HepG2 (cell line): Measurements from ENCODE around the gene KAT14. TPM values are rescaled to one million over a fixed set of nuclear protein-coding genes. Genes with fewer than 3 reads are reported as not detected.

Source experiments
- ATAC-seq: fragments of 200-7000 bp; cut with Tn5 transposase; 3 replicates; pipeline ENCODE4 v1.9.1; 2020; ENCODE audit warnings: mild to moderate bottlenecking, moderate library complexity
- BruUV-seq: library from RNA; stranded (reverse); fragments of 400-500 nt; replicated peaks from 2 replicates; lab custom pipeline; 2021; lab: Mats Ljungman, UMichigan
- CTCF ChIA-PET: fragments of 300-600 bp; formaldehyde crosslinking; extraction: SDS; loops from one replicate; lab custom pipeline; 2021; ENCODE audit warnings: low total read pairs, inconsistent platforms, low intra/inter-chr PET ratio; lab: Yijun Ruan, JAX
- POLR2A ChIA-PET: fragments of 350-600 bp; sonication (Branson Sonifier 250); formaldehyde crosslinking; loops from one replicate; lab custom pipeline; 2020; ENCODE audit warnings: antibody characterized with exemption, inconsistent platforms; lab: Yijun Ruan, JAX
- DNase-seq: peaks from one replicate; pipeline ENCODE4 v3.0.0-alpha.2; 2015; ENCODE audit warnings: low spot score
- FAIRE-seq: peaks from 3 replicates; lab custom pipeline; 2011; peaks lifted over from hg19 to GRCh38; lab: Jason Lieb, UNC
- H2AFZ ChIP-seq: one replicate; pipeline ENCODE4 v1.6.1; 2011; ENCODE audit warnings: low read length, inconsistent platforms
- H3K27ac ChIP-seq: fragments of 300-600 bp; 3 replicates; pipeline ENCODE4 v1.8.0; 2011; ENCODE audit warnings: mixed run types, mild to moderate bottlenecking, mixed read lengths, low read length, inconsistent platforms; ENCODE audit not compliant: insufficient read depth; ENCODE audit errors: extremely low read length
- H3K27me3 ChIP-seq, 2 experiments: fragments of 200-600 bp in 1 of 2; 2 replicates in 1 of 2; 3 replicates in 1 of 2; pipeline versions ENCODE4 v1.6.0 to v1.8.0; 2011; ENCODE audit warnings: low read length in 2 of 2, mild to moderate bottlenecking in 2 of 2, moderate library complexity in 2 of 2, inconsistent platforms in 1 of 2; ENCODE audit not compliant: insufficient read depth in 2 of 2, control insufficient read depth in 1 of 2
- H3K36me3 ChIP-seq, 2 experiments: fragments of 200-600 bp in 1 of 2; replicated peaks in 1 of 2; 2 replicates in 1 of 2; 3 replicates in 1 of 2; pipeline versions ENCODE4 v1.5.1 to v1.8.0; 2011; ENCODE audit warnings: low read length in 2 of 2, inconsistent platforms in 1 of 2; ENCODE audit not compliant: insufficient read depth in 2 of 2, control insufficient read depth in 1 of 2
- H3K4me1 ChIP-seq: 2 replicates; pipeline ENCODE4 v1.5.1; 2012; ENCODE audit warnings: low read length, inconsistent platforms; ENCODE audit not compliant: insufficient read depth
- H3K4me2 ChIP-seq: 2 replicates; pipeline ENCODE4 v1.6.0; 2011; ENCODE audit warnings: low read depth, low read length, inconsistent platforms
- H3K4me3 ChIP-seq, 3 experiments: fragments of 200-600 bp in 1 of 3; sonication (generic), shearing (Covaris generic) in 1 of 3; replicated peaks in 1 of 3; 2 replicates each; pipeline ENCODE4 v1.5.1; 2011 to 2016; ENCODE audit warnings: low read length in 3 of 3, inconsistent platforms in 2 of 3, low read depth in 2 of 3, mild to moderate bottlenecking in 2 of 3, control low read depth in 1 of 3, mixed read lengths in 1 of 3; ENCODE audit not compliant: insufficient read depth in 1 of 3
- H3K79me2 ChIP-seq: one replicate; pipeline ENCODE4 v1.6.1; 2011; ENCODE audit warnings: low read length, inconsistent platforms; ENCODE audit not compliant: insufficient read depth
- H3K9ac ChIP-seq: 2 replicates; pipeline ENCODE4 v1.6.0; 2011; ENCODE audit warnings: mild to moderate bottlenecking, low read depth, low read length, inconsistent platforms; ENCODE audit not compliant: insufficient read depth
- H3K9me3 ChIP-seq: 2 replicates; pipeline ENCODE4 v1.5.1; 2012; ENCODE audit warnings: mild to moderate bottlenecking, low read length
- H4K20me1 ChIP-seq: 2 replicates; pipeline ENCODE4 v1.6.0; 2011; ENCODE audit warnings: inconsistent platforms, mild to moderate bottlenecking, low read length, moderate library complexity; ENCODE audit not compliant: insufficient read depth
- CENPX ChIP-seq: sonication (generic); formaldehyde crosslinking; IDR thresholded peaks from 2 replicates; pipeline ENCODE4 v1.9.0; 2021; ENCODE audit warnings: mild to moderate bottlenecking, missing genetic modification reagents, moderate library complexity
- HNF4A ChIP-seq: sonication (generic); formaldehyde crosslinking; IDR thresholded peaks from 2 replicates; pipeline ENCODE4 v1.4.0; 2020; ENCODE audit warnings: missing genetic modification reagents
- HOXA3 ChIP-seq: sonication (generic); formaldehyde crosslinking; IDR thresholded peaks from 2 replicates; pipeline ENCODE4 v1.5.0; 2020; ENCODE audit warnings: missing genetic modification reagents
- ZBTB38 ChIP-seq: sonication (generic); formaldehyde crosslinking; IDR thresholded peaks from 2 replicates; pipeline ENCODE4 v1.5.1; 2020; ENCODE audit warnings: mild to moderate bottlenecking, missing genetic modification reagents
- ZNF230 ChIP-seq: sonication (generic); formaldehyde crosslinking; IDR thresholded peaks from 2 replicates; pipeline ENCODE4 v1.4.0; 2020; ENCODE audit warnings: mild to moderate bottlenecking, missing genetic modification reagents
- ZNF337 ChIP-seq: sonication (generic); formaldehyde crosslinking; IDR thresholded peaks from 2 replicates; pipeline ENCODE4 v1.5.1; 2020; ENCODE audit warnings: missing genetic modification reagents, low read depth, mild to moderate bottlenecking, borderline replicate concordance
- ZNF577 ChIP-seq: sonication (generic); formaldehyde crosslinking; IDR thresholded peaks from 2 replicates; pipeline ENCODE4 v1.4.0; 2020; ENCODE audit warnings: mild to moderate bottlenecking, low read depth, missing genetic modification reagents, borderline replicate concordance
- WGBS: methylation state at CpG from one replicate; pipeline ENCODE4 v1.1.6; 2017; ENCODE audit warnings: low lambda C conversion rate; 5-methylcytosine and 5-hydroxymethylcytosine counted together
- in situ Hi-C: cut with HindIII; loops from 2 replicates; pipeline ENCODE4 v1.10.0; 2017; ENCODE audit warnings: low pct_unique_long_range_greater_than_20kb; ENCODE audit not compliant: extremely low pct_ligation_motif_present
- intact Hi-C: fragments of 100-400 bp; cut with micrococcal nuclease; formaldehyde crosslinking; loops from one replicate; pipeline ENCODE4 v1.10.0; 2022; ENCODE audit not compliant: unreplicated experiment
- polyA plus RNA-seq, 8 experiments: library from polyadenylated mRNA; depleted of rRNA in 3 of 8; stranded (reverse) in 7 of 8; unstranded in 1 of 8; fragments of >200 nt; fragmentation: Illumina TruSeq in 4 of 8; extraction: Trizol in 4 of 8; gene quantifications; 2 replicates each; pipeline versions ENCODE4 v1.2.1 to v1.2.3, GENCODE V29; 2011 to 2016; ENCODE audit warnings: low read depth in 4 of 8, missing spikeins in 1 of 8, mixed read lengths in 1 of 8; ENCODE audit not compliant: insufficient read depth in 1 of 8
- total RNA-seq, 5 experiments: library from RNA; depleted of rRNA; stranded (reverse); fragments of >200 nt; fragmentation: Illumina TruSeq; extraction: Trizol; gene quantifications; 2 replicates each; pipeline ENCODE4 v1.2.3, GENCODE V29; 2016; ENCODE audit warnings: low read depth in 1 of 5
- TF ChIP-seq, protein P1 (sequence below): sonication (generic); formaldehyde crosslinking; IDR thresholded peaks from 2 replicates; pipeline ENCODE4 v1.5.0; 2020; ENCODE audit warnings: missing genetic modification reagents
- TF ChIP-seq, protein P2 (sequence below): IDR thresholded peaks from 2 replicates; pipeline ENCODE4 v1.6.1; 2016; ENCODE audit warnings: missing compliant biosample characterization, missing genetic modification reagents, borderline replicate concordance
- TF ChIP-seq, protein P3 (sequence below): sonication (generic); formaldehyde crosslinking; IDR thresholded peaks from 2 replicates; pipeline ENCODE4 v1.4.0; 2020; ENCODE audit warnings: missing genetic modification reagents

The KAT14 gene
- total and polyA plus RNA-seq, 2 of the 13 experiments (the other 11 are each of a cell fraction or from before 2014, with no cell fraction given): 5.1 to 15.1 TPM

DNA sequence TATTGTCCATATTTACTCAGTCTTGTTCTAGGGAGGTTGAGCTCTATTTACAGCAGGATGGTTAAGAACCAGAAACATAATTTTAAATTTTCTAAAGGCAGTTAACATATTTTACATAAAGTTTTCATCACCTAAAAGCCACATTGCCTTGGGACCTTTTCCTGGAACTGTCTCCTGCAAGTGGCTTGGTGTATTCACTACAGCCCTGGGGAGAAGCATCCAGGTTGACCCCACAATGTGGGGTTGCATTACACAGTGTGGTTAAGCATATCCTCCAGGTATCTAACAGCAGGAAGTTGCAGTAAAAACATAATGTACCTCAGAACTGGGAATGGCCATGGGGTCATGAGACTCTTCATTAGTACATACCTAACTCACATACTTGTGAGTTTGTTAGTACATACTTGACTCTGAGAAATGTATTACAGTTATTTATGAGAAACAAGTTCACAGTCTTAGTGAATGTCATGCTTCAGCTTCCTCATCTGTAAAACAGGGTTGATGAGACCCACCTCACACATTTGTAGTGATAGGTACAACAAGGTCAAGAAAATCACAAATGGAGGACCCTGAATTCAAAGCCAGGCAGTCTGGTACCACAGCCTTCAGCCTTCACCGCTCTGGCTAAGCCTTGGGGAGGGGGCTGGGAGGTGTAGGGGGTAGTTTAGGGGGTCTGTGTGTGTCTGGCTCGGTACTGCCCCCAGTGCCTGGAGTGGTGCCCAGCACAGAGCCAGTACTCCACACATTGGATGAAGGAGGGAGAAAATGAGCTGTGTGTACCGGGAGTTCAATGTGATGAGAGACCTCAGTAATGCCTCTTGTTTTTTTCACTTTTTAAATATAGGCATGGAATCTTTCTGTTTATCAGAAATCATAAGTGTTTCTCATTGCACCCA lies 52.9 kb downstream of the KAT14 start:
- Histone ChIP-seq H3K79me2 (no peaks in the 10 kb centered on the region), H3K27me3 (no peaks in the 10 kb centered on the region), H3K4me2 (no peak overlapping the region), H2AFZ (no peak overlapping the region), H3K36me3 (peaks cover 5 to 6% of the 10 kb centered on the region in 2 experiments; a peak in 4 of 5 replicates), H4K20me1 (no peaks in the 10 kb centered on the region), H3K9ac (no peak overlapping the region), H3K27ac (no peak overlapping the region), H3K4me1 (peaks cover 7% of the 10 kb centered on the region), H3K9me3 (no peaks in the 10 kb centered on the region), H3K4me3 (no peak overlapping the region)
- no TSS peak for BruUV-seq
- TF ChIP-seq HNF4A (no peak), HOXA3 (CRISPR knock-in tag) (no peak), ZNF577 (CRISPR knock-in tag) (no peak), ZNF230 (CRISPR knock-in tag) (no peak), CENPX (CRISPR knock-in tag) (no peak), ZBTB38 (CRISPR knock-in tag) (no peak), ZNF337 (no peak)
- TF ChIP-seq, protein P1, sequence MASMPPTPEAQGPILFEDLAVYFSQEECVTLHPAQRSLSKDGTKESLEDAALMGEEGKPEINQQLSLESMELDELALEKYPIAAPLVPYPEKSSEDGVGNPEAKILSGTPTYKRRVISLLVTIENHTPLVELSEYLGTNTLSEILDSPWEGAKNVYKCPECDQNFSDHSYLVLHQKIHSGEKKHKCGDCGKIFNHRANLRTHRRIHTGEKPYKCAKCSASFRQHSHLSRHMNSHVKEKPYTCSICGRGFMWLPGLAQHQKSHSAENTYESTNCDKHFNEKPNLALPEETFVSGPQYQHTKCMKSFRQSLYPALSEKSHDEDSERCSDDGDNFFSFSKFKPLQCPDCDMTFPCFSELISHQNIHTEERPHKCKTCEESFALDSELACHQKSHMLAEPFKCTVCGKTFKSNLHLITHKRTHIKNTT (CRISPR knock-in tag): no peak
- TF ChIP-seq, protein P2, sequence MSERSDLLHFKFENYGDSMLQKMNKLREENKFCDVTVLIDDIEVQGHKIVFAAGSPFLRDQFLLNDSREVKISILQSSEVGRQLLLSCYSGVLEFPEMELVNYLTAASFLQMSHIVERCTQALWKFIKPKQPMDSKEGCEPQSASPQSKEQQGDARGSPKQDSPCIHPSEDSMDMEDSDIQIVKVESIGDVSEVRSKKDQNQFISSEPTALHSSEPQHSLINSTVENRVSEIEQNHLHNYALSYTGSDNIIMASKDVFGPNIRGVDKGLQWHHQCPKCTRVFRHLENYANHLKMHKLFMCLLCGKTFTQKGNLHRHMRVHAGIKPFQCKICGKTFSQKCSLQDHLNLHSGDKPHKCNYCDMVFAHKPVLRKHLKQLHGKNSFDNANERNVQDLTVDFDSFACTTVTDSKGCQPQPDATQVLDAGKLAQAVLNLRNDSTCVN (CRISPR knock-in tag): no peak
- TF ChIP-seq, protein P3, sequence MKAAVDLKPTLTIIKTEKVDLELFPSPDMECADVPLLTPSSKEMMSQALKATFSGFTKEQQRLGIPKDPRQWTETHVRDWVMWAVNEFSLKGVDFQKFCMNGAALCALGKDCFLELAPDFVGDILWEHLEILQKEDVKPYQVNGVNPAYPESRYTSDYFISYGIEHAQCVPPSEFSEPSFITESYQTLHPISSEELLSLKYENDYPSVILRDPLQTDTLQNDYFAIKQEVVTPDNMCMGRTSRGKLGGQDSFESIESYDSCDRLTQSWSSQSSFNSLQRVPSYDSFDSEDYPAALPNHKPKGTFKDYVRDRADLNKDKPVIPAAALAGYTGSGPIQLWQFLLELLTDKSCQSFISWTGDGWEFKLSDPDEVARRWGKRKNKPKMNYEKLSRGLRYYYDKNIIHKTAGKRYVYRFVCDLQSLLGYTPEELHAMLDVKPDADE: no peak
- no peak for DNase-seq
- POLR2A ChIA-PET: interaction anchor here (1.0 kb wide), 1 partner anchor 34 kb away, joined by 3 read pairs; no protein-coding TSS in a partner anchor
- WGBS: 74% methylated on average over 3 of the region's 3 CpGs
- CTCF ChIA-PET: no interaction called here
- intact Hi-C loops (no loop called here), in situ Hi-C loops (no loop called here)
- peak; percentile 55 for ATAC-seq
- FAIRE-seq: no peak
